Activated naive CD4-positive, alpha-beta T cell treated with anti-CD3 and anti-CD28 coated beads, Interleukin-2, amount 50 U/mL, for 72 hours (primary cell): Measurements from ENCODE around the gene REV3L. TPM values are rescaled to one million over a fixed set of nuclear protein-coding genes. Genes with fewer than 3 reads are reported as not detected.

Source experiments
- ATAC-seq, 2 donors: fragments of 150-1000 bp; cut with Tn5 transposase; 2 replicates each; pipeline ENCODE4 v1.10.0; 2021; ENCODE audit warnings: mild to moderate bottlenecking in 2 of 2, moderate library complexity in 2 of 2
- DNase-seq, 2 donors: peaks; one replicate each; pipeline ENCODE4 v3.0.0; 2021 to 2022; ENCODE audit warnings: low spot score in 2 of 2
- H3K27ac Mint-ChIP-seq, 2 donors: one replicate each; pipeline ENCODE4 v1.8.0; 2022; ENCODE audit warnings: mild to moderate bottlenecking in 2 of 2, mixed read lengths in 2 of 2
- H3K36me3 Mint-ChIP-seq, 2 donors: one replicate each; pipeline ENCODE4 v1.8.0; 2022; ENCODE audit warnings: mixed read lengths in 2 of 2
- H3K9me3 Mint-ChIP-seq, 2 donors: one replicate each; pipeline ENCODE4 v1.8.0; 2022; ENCODE audit warnings: mixed read lengths in 2 of 2
- total RNA-seq, 2 donors: library from RNA; stranded (reverse); gene quantifications; one replicate each; pipeline ENCODE4 v1.2.3, GENCODE V29; 2022

The REV3L gene
- total RNA-seq, 2 donors from 2014 or later, result 18.3 to 27.0 TPM

- Mint-ChIP-seq H3K27ac (peak overlapping the region in 1 of 2 donors; percentile 54), H3K9me3 (no peaks in the 10 kb centered on the region), H3K36me3 (peaks cover 0 to 20% of the 10 kb centered on the region in 2 donors)
- ATAC-seq (no peak), DNase-seq (no peak)
These were observed 100.3 kb downstream of the REV3L start for GRCh38 chr6:111382476-111383294.

DNA sequence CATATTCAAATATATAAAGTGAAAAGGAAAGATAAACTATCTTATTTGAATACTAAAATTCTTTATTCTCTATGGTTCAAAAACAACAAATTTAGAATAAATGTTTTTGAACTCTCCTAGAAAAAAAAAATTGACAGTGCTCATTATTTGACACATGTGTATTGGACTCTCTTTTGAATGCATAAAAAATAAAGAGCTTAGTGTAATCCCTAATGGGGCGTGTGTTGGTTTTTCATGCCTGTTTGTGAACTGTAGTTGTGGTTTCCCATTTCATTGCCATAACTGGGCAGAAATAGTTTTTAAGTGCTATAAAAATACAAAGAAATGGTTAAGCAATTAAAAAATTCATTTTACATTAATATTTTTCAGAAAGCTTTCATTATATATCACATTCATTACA lies 101.3 kb downstream of the REV3L start:
- no peaks in the 10 kb centered on the region for H3K9me3 Mint-ChIP-seq
- ATAC-seq (no peak), DNase-seq (no peak)
- H3K36me3 Mint-ChIP-seq, result peaks cover 0 to 20% of the 10 kb centered on the region in 2 donors
- H3K27ac Mint-ChIP-seq, result no peak overlapping the region

DNA sequence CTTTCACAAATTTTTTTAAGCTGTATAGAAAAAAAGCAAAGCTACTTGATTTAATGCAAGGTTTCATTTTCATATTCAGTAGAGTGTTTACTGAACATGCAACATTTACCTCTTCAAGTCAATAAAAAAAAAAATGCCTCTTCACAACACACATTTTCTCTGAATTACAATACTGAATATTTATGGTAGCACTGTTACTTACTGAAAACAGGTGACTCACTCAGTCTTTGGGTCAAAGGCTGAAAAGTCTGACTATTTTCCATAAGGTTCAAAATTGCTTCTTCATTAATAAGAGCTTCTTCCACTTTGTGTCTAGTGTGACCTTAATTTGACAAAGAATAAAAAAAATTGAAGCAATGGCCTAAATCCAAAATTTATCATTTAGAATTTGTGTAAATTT lies 101.9 kb downstream of the REV3L start:
- Mint-ChIP-seq H3K9me3 (no peaks in the 10 kb centered on the region), H3K36me3 (peaks cover 3 to 20% of the 10 kb centered on the region in 2 donors), H3K27ac (no peak overlapping the region)
- ATAC-seq (no peak), DNase-seq (no peak)

DNA sequence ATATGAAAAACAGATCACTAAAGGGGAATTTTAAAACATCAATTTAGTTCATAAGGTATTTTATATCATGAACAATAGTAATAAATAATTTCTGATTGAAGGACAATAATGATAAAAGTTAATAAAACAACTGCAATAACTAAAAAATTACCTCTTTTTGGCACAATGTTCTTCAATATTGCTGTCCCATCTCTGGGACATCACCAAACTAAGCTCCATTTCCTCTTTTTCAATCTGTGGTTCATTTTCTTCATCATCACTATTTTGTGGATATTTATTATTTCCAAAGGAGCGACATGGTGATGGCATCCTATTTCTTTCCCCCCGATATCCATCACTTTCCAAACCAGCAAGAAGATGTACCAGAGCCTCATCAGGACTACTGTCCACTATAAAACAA lies 103.2 kb downstream of the REV3L start:
- no peaks in the 10 kb centered on the region for H3K9me3 Mint-ChIP-seq
- peaks cover 6 to 21% of the 10 kb centered on the region in 2 donors for H3K36me3 Mint-ChIP-seq
- ATAC-seq, result no peak
- no peak overlapping the region for H3K27ac Mint-ChIP-seq
- no peak for DNase-seq

- Mint-ChIP-seq H3K27ac (no peak overlapping the region), H3K9me3 (no peaks in the 10 kb centered on the region), H3K36me3 (peaks cover 6 to 19% of the 10 kb centered on the region in 2 donors)
- no peak for DNase-seq
- ATAC-seq, result no peak
These were observed 103.7 kb downstream of the REV3L start for GRCh38 chr6:111379302-111379701.

DNA sequence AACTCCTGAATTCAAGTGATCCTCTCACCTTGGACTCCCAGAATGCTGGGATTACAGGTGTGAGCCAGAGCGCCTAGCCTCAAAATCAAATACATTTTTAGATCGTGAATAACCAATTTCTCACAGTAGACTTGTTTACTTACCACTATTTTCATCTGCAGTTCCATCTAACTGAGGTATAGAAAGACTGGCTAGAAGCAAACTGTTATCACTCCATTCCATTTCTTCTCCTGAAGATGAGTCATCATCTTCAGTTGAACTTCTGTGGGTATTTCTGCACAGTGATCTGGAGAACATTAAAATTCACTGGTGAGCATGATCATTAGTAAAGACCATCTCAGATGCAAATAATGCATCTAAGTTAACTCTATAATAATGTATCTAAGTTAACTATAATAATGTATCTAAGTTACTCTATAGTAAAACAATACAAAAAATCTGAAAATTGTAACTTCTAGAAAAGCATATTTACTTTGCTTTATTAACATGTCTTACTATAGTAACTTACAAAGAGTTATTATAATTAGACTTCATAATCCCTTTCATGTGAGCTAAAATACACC lies 105.4 kb downstream of the REV3L start:
- Mint-ChIP-seq H3K9me3 (no peaks in the 10 kb centered on the region), H3K36me3 (peaks cover 6% of the 10 kb centered on the region in 2 donors), H3K27ac (no peak overlapping the region)
- no peak for ATAC-seq
- DNase-seq, result no peak

DNA sequence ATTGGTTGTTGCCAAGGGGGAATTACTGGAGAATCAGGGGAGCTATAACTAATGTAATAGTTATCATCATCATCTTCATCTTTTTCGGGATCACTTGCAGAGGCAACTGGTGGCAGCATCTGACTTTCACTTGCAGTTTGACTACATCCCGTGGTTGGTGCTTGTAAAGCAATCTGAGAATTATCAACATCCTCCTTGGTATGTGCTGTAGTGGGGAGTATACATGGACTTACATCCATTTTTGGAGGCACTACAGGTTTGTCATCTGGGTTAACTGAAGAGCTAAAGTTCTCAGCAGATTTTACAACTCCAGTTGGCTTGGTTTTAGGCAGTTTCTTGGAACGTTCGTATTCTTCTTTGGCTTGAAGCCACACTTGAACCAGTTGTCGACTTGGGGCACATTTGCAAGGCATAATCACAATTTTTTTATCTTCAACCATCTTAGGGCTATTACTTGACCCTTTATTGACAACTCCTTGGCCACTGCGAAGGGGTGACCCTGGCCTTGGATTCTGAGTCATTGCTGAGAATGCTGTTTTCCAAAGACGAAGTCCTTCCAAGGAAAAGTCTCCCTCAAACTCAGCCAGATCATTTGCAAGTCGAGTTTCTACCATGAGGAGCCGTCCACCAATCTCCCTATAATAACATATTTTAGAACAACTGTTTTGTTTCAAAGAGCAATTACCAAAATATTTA lies 115.5 kb downstream of the REV3L start:
- DNase-seq (no peak), ATAC-seq (peak; percentile 46 to 78)
- H3K9me3 Mint-ChIP-seq, result no peaks in the 10 kb centered on the region
- H3K36me3 Mint-ChIP-seq, result peaks cover 15 to 17% of the 10 kb centered on the region in 2 donors
- H3K27ac Mint-ChIP-seq, result peak overlapping the region in 1 of 2 donors; percentile 8

GRCh38 chr6:111361648-111362047 lies 121.4 kb downstream of the REV3L start:
- Mint-ChIP-seq H3K27ac (peak overlapping the region in 1 of 2 donors; percentile 35), H3K9me3 (no peaks in the 10 kb centered on the region), H3K36me3 (no peaks in the 10 kb centered on the region)
- ATAC-seq (no peak), DNase-seq (no peak)

DNA sequence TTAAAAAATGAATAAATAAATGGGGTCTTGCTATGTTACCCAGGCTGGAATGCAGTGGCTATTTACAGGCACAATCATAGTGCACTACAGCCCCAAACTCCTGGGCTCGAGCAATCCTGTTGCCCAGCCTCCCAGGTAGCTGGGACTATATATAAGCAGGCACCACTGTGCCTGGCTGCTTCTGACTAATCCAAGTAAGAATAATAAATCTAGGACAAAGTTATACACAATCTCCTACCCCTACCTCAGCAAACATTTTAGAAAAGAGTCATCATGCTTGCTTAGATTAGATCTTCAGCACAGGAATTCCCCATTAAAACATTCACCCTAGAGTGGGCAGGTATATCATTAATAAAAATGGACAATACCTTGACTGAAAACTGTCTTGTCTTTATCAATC lies 124.6 kb downstream of the REV3L start:
- Mint-ChIP-seq H3K36me3 (no peaks in the 10 kb centered on the region), H3K9me3 (no peaks in the 10 kb centered on the region)
- no peak for ATAC-seq

DNA sequence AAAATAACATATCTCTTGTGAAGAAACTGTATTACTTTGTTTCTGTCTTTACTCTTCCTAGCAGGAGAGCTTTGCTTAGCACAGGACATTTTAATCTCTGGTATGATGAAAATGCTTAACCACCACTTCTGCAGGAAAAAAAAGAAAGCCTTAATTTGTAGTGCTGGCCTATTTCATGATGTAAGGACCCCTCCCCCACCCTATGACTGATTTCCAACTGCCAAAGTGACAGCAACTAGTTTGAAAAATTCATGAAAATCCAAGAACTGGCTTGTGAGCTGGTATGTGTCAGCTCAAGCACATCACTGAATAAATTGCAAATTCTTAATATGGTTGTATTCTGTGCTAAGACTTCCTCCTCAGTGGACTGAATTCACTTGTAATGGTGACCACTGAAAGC lies 125.3 kb downstream of the REV3L start:
- Mint-ChIP-seq H3K9me3 (no peaks in the 10 kb centered on the region), H3K36me3 (no peaks in the 10 kb centered on the region), H3K27ac (no peak overlapping the region)
- ATAC-seq (no peak), DNase-seq (no peak)

More for the DNA sequence above, 124.6 kb downstream of the REV3L start:
- DNase-seq, result no peak
- no peak overlapping the region for H3K27ac Mint-ChIP-seq

DNA sequence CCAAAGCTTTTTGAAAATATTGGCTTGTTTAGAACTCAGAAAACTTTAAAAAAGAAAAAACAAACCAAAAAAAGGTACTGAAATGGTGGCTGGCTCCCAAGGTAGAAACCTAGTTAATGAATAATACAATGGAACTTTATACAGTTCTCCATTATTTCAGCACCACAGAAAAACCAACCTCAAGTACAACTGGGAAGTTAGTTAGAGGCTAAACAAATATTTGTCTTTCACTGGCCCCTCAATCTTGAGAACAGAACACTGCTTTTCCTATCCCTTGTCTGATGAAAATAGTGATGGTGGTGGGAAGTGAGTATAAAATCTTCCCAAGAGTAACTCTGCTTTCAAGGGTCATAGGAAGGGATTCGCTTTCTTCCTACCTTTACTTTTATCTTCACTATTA lies 126.5 kb downstream of the REV3L start:
- H3K36me3 Mint-ChIP-seq, result no peaks in the 10 kb centered on the region
- no peak overlapping the region for H3K27ac Mint-ChIP-seq
- DNase-seq, result no peak
- ATAC-seq, result no peak
- H3K9me3 Mint-ChIP-seq, result no peaks in the 10 kb centered on the region

GRCh38 chr6:111354758-111355555 lies 128.1 kb downstream of the REV3L start:
- H3K36me3 Mint-ChIP-seq, result no peaks in the 10 kb centered on the region
- H3K9me3 Mint-ChIP-seq, result no peaks in the 10 kb centered on the region
- no peak for ATAC-seq
- no peak for DNase-seq
- no peak overlapping the region for H3K27ac Mint-ChIP-seq

DNA sequence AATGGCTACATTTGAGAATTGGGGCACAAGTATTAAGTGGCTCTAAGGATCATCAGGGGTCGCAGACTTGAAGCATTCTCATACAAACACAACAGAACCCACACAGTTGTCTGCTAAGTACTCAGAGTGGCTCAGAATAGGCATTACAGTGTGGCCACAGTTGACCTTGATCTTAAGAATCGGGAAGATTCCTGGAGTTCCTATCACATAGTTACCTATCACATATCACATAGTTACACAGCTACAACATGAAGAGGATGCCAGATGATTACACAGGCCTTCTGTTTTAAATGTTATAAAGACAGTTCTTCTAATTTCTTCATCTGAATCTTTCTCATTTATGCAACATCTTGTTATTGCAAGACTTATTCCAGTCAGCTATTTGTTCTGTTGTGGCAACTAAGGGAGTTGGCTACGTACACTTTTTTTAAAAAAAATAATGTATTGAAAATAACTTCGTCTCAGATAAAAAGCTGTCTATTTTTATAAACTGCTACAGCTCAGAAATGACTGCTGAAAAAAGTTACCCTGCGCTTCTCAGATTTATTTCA lies 129.0 kb downstream of the REV3L start:
- H3K9me3 Mint-ChIP-seq, result no peaks in the 10 kb centered on the region
- H3K36me3 Mint-ChIP-seq, result no peaks in the 10 kb centered on the region
- no peak overlapping the region for H3K27ac Mint-ChIP-seq
- ATAC-seq (no peak), DNase-seq (no peak)

DNA sequence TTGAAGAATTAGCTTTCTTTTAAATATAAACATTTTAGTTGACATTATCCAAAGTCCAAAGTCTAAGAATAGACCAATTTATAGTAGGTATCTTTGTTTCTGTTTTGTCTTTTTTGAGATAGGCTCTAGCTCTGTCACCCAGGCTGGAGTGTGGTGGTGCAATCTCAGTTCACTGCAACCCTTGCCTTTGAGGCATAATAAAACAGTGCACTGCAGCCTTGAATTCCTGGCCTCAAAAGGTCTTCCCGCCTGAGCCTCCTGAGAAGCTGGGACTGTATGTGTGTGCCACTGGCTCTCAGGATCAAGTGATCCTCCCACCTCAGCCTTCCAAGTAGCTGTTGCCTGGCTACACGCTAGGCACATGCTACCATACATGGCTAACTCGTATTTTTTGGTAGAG lies 135.4 kb downstream of the REV3L start:
- Mint-ChIP-seq H3K27ac (no peak overlapping the region), H3K36me3 (no peaks in the 10 kb centered on the region), H3K9me3 (no peaks in the 10 kb centered on the region)
- DNase-seq (no peak), ATAC-seq (no peak)

GRCh38 chr6:111342913-111343312 lies 140.1 kb downstream of the REV3L start:
- Mint-ChIP-seq H3K9me3 (no peaks in the 10 kb centered on the region), H3K27ac (peak overlapping the region in 1 of 2 donors; percentile 91), H3K36me3 (peaks cover 9 to 16% of the 10 kb centered on the region in 2 donors)
- ATAC-seq, result peak in 1 of 2 donors; percentile 37
- no peak for DNase-seq

GRCh38 chr6:111339294-111339693 lies 143.7 kb downstream of the REV3L start:
- ATAC-seq (peak in 1 of 2 donors; percentile 77), DNase-seq (no peak)
- H3K9me3 Mint-ChIP-seq, result no peaks in the 10 kb centered on the region
- peak overlapping the region in 1 of 2 donors; percentile 3 for H3K27ac Mint-ChIP-seq
- peaks cover 9 to 16% of the 10 kb centered on the region in 2 donors for H3K36me3 Mint-ChIP-seq
